HEK293T (cell line): ENCODE results near the gene ARHGEF28.

Experiments
- CTCF ChIA-PET: fragments of 350-600 bp; formaldehyde crosslinking; extraction: SDS; loops from one replicate; lab custom pipeline; 2021; ENCODE audit warnings: antibody characterized with exemption, inconsistent platforms; lab: Yijun Ruan, JAX
- POLR2A ChIA-PET: fragments of 350-600 bp; formaldehyde crosslinking; extraction: SDS; loops from one replicate; lab custom pipeline; 2020; ENCODE audit warnings: antibody characterized with exemption, inconsistent platforms; lab: Yijun Ruan, JAX
- DNase-seq: peaks from one replicate; pipeline ENCODE4 v3.0.0; 2012; ENCODE audit warnings: mixed read lengths; ENCODE audit errors: extremely low spot score
- ARNT ChIP-seq: fragments of 450-650 bp; IDR thresholded peaks from 2 replicates; pipeline ENCODE4 v1.6.1; 2017; ENCODE audit warnings: mild to moderate bottlenecking
- BHLHE40 ChIP-seq: fragments of 450-650 bp; IDR thresholded peaks from 2 replicates; pipeline ENCODE4 v1.6.1; 2016; ENCODE audit warnings: mild to moderate bottlenecking, moderate library complexity, borderline replicate concordance
- CTBP1 ChIP-seq: fragments of 450-650 bp; IDR thresholded peaks from 2 replicates; pipeline ENCODE4 v1.6.1; 2016; ENCODE audit warnings: borderline replicate concordance
- ELF4 ChIP-seq: fragments of 450-650 bp; IDR thresholded peaks from 2 replicates; pipeline ENCODE4 v1.6.1; 2017; ENCODE audit warnings: antibody characterized with exemption
- FOXA1 ChIP-seq: fragments of 450-650 bp; IDR thresholded peaks from 2 replicates; pipeline ENCODE4 v1.6.1; 2016; ENCODE audit warnings: mild to moderate bottlenecking
- FOXK2 ChIP-seq: fragments of 450-650 bp; IDR thresholded peaks from 2 replicates; pipeline ENCODE4 v1.6.1; 2016; ENCODE audit warnings: mild to moderate bottlenecking
- FOXM1 ChIP-seq: fragments of 450-650 bp; IDR thresholded peaks from 2 replicates; pipeline ENCODE4 v1.6.1; 2017; ENCODE audit warnings: mild to moderate bottlenecking, borderline replicate concordance
- HDGF ChIP-seq: fragments of 450-650 bp; IDR thresholded peaks from 2 replicates; pipeline ENCODE4 v1.6.1; 2017; ENCODE audit warnings: antibody characterized with exemption, borderline replicate concordance
- L3MBTL2 ChIP-seq: fragments of 450-650 bp; conservative IDR thresholded peaks from 2 replicates; pipeline ENCODE4 v1.6.1; 2016; ENCODE audit warnings: mild to moderate bottlenecking
- LEF1 ChIP-seq: fragments of 450-650 bp; IDR thresholded peaks from 2 replicates; pipeline ENCODE4 v1.6.1; 2017; ENCODE audit warnings: mild to moderate bottlenecking, borderline replicate concordance
- NFRKB ChIP-seq: fragments of 450-650 bp; IDR thresholded peaks from 2 replicates; pipeline ENCODE4 v1.6.1; 2016; ENCODE audit warnings: mild to moderate bottlenecking, moderate library complexity
- SP1 ChIP-seq: fragments of 450-650 bp; IDR thresholded peaks from 2 replicates; pipeline ENCODE4 v1.6.1; 2017
- SUZ12 ChIP-seq: fragments of 450-650 bp; IDR thresholded peaks from 2 replicates; pipeline ENCODE4 v1.6.1; 2016; ENCODE audit warnings: mild to moderate bottlenecking
- TARDBP ChIP-seq: fragments of 450-650 bp; IDR thresholded peaks from 2 replicates; pipeline ENCODE4 v1.6.1; 2016
- ZNF384 ChIP-seq: fragments of 450-650 bp; IDR thresholded peaks from 2 replicates; pipeline ENCODE4 v1.6.1; 2016
- TF ChIP-seq, protein P1 (sequence below): fragments of 450-650 bp; IDR thresholded peaks from 2 replicates; pipeline ENCODE4 v1.6.1; 2016

The ARHGEF28 gene

GRCh38 chr5:73851471-73852181, 225.6 kb downstream of the ARHGEF28 start:
- no peak for TF ChIP-seq FOXK2
- TF ChIP-seq ELF4 = no peak
- no peak for TF ChIP-seq FOXM1
- no peak for TF ChIP-seq ZNF384
- TF ChIP-seq, protein P1, sequence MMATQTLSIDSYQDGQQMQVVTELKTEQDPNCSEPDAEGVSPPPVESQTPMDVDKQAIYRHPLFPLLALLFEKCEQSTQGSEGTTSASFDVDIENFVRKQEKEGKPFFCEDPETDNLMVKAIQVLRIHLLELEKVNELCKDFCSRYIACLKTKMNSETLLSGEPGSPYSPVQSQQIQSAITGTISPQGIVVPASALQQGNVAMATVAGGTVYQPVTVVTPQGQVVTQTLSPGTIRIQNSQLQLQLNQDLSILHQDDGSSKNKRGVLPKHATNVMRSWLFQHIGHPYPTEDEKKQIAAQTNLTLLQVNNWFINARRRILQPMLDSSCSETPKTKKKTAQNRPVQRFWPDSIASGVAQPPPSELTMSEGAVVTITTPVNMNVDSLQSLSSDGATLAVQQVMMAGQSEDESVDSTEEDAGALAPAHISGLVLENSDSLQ = no peak
- TF ChIP-seq L3MBTL2 = no peak
- no peak for TF ChIP-seq SUZ12
- no peak for TF ChIP-seq LEF1
- TF ChIP-seq SP1 = no peak
- DNase-seq = no peak
- ChIA-PET POLR2A (no interaction called here), CTCF (no interaction called here)

GRCh38 chr5:73853091-73853490, 227.1 kb downstream of the ARHGEF28 start:
- ChIA-PET POLR2A (no interaction called here), CTCF (no interaction called here)
- no peak for DNase-seq
- TF ChIP-seq L3MBTL2 = no peak
- TF ChIP-seq FOXA1 = no peak
- TF ChIP-seq BHLHE40 = no peak
- no peak for TF ChIP-seq CTBP1
- no peak for TF ChIP-seq SUZ12
- TF ChIP-seq HDGF = no peak
- TF ChIP-seq ARNT = no peak
- no peak for TF ChIP-seq TARDBP
- no peak for TF ChIP-seq FOXM1
- no peak for TF ChIP-seq ELF4
- TF ChIP-seq, protein P1 = no peak
- TF ChIP-seq ZNF384 = no peak
- no peak for TF ChIP-seq LEF1

DNA sequence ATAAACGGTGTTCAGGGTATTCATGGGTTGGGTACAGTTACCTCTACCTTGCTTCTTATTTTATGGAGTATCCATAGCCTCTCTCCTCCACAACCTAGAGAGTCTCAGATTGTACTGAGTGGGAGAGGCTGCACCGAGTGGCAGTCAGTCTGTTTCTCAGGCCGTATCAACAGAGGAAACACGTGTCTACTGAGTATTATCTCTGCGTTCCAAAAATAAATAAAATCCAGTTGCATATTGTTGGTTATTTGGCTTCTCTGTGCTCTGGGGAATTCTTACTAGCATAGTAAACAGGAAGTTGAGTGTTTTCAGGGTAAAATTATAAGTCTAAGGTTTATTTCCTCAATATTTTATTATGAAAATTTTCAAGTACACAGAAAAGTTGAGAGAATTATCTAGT, 231.0 kb downstream of the ARHGEF28 start:
- no peak for TF ChIP-seq FOXK2
- no peak for TF ChIP-seq ARNT
- TF ChIP-seq CTBP1 = no peak
- TF ChIP-seq HDGF = no peak
- TF ChIP-seq FOXM1 = no peak
- TF ChIP-seq ZNF384 = no peak
- no peak for TF ChIP-seq TARDBP
- TF ChIP-seq L3MBTL2 = no peak
- no peak for TF ChIP-seq LEF1
- no peak for TF ChIP-seq ELF4
- TF ChIP-seq SP1 = no peak
- TF ChIP-seq SUZ12 = no peak
- TF ChIP-seq, protein P1 = no peak
- DNase-seq = no peak
- POLR2A ChIA-PET = no interaction called here
- CTCF ChIA-PET = no interaction called here

DNA sequence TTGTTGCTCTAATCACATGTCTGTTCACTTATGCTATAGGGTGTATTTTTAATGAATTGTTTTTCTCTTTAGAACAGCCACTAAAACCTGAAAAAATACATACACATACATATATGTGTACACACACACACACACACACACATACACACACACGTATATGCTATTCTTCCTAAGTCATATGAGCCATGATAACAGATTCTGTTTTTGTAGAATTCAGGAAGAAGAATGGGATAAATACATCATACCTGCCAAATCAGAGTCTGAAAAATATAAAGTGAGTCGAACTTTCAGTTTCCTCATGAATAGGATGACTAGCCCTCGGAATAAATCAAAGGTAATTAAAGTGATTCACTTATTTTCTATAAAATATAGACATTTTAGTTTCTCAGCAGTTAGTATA, 231.4 kb downstream of the ARHGEF28 start:
- ChIA-PET POLR2A (no interaction called here), CTCF (no interaction called here)
- TF ChIP-seq ARNT (no peak), ELF4 (no peak), FOXK2 (no peak), FOXA1 (no peak), SUZ12 (no peak), NFRKB (no peak), BHLHE40 (no peak), HDGF (no peak), TARDBP (no peak), FOXM1 (no peak), L3MBTL2 (no peak), SP1 (no peak), ZNF384 (no peak), LEF1 (no peak), CTBP1 (no peak)
- TF ChIP-seq, protein P1 = no peak
- no peak for DNase-seq

- POLR2A ChIA-PET = no interaction called here
- DNase-seq = no peak
- CTCF ChIA-PET = interaction anchor here (0.6 kb wide), 1 partner anchor 27 kb away, joined by 3 read pairs; no protein-coding TSS in a partner anchor
- TF ChIP-seq SUZ12 = no peak
- no peak for TF ChIP-seq FOXM1
- TF ChIP-seq TARDBP = no peak
- no peak for TF ChIP-seq HDGF
- no peak for TF ChIP-seq CTBP1
- no peak for TF ChIP-seq NFRKB
- TF ChIP-seq L3MBTL2 = no peak
- no peak for TF ChIP-seq LEF1
- no peak for TF ChIP-seq ELF4
- TF ChIP-seq FOXA1 = no peak
- TF ChIP-seq ZNF384 = no peak
- TF ChIP-seq, protein P1 = no peak
- no peak for TF ChIP-seq BHLHE40
- no peak for TF ChIP-seq ARNT
- TF ChIP-seq FOXK2 = no peak
- TF ChIP-seq SP1 = no peak
Measured at GRCh38 chr5:73858054-73858453, 232.1 kb downstream of the ARHGEF28 start.
